CD4-positive, alpha-beta T cell treated with Interleukin-6 at 100 ng/mL for 8 hours (primary cell): ENCODE data around the gene SRCIN1.
"Not testable (repeated sequence)": the region's sequence is repeated elsewhere in the genome, so short reads cannot be mapped to it uniquely, and the experiment has no call there.

ENCODE experiments used
- DNase-seq: peaks from one replicate; pipeline ENCODE4 v3.0.0-alpha.2; 2020; ENCODE audit warnings: mixed read lengths, low spot score

Gene SRCIN1

GRCh38 chr17:38509772-38510420 is 95.9 kb downstream of the SRCIN1 start:
- DNase-seq = no peak

DNA sequence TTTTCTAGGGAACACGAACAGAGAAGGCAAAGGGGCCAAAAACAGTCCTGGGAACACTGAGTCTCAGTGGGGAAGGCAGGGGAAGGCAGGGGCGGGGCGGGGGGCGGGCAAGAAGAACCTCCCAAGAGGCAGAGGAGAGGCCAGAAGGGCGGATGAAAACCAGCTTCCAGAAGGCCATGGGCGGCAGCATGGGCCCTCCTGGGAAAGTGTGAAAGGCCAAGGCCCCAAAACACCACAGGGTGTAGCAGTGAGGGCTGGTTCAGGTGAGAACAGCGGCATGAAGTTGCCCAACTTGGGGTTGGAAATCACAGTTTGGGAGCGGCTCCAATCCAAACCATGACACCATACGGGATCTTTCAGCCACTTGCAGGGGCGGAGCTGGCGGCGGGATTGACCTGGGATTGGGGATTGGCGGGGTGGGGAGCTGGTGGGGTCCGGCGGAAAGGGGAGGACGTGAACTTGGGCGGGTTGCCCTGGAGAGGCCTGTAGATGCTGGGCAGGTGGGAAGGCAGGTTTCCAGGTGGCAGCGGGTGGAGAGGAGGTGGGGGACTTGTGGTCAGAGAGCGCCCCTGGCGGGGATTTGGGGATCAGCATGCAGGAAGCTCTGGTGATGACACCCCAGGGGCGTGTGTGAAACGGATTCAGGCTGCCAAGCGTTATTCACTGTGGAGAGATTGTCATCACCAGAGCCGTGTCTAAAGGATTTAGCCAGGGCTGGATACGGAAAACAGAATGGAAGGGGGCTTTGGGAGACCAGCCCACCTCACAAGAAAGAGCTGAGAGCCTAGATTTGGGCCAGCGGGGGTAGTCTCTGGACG is 96.6 kb downstream of the SRCIN1 start:
- peak; percentile 51 for DNase-seq

- no peak for DNase-seq
These were observed 97.2 kb downstream of the SRCIN1 start for GRCh38 chr17:38508570-38508950.

DNA sequence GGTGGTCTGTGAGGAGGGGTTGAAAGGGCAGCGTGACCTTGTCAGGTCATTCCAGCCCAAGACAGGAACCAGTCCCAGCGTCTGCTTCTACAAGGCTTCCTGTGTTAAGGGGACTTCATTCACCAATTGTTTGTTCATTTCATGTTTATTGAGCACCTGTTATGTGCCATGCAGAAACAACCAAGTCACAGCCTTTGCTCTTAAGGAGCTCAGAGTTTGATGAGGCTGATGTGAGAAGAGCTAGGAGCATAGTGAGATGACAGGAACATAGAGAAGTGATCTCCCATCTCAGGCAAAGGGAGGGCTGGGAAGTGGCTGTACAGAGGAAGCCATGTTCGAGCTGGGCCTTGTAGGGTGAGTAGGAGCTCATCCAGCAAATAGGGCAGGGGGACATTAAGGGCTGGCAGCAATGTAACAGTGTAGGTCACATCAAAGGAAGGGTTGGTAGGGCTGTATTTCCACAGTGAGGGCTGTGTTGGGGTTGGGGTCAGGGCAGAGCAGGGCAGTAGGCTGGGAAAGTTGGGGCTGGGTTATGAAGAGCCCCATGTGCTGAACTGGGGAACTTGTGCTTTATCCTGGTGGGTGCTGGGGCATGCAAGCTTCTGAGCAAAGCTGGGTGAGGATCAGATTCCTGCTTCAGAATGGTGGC is 97.7 kb downstream of the SRCIN1 start:
- no peak for DNase-seq

GRCh38 chr17:38507436-38507835 is 98.3 kb downstream of the SRCIN1 start:
- DNase-seq = no peak

- no peak for DNase-seq
These were observed 101.5 kb downstream of the SRCIN1 start for GRCh38 chr17:38504216-38504615.

GRCh38 chr17:38503286-38503913 is 102.4 kb downstream of the SRCIN1 start:
- not testable (repeated sequence) for DNase-seq

- not testable (repeated sequence) for DNase-seq
These were observed 104.0 kb downstream of the SRCIN1 start for GRCh38 chr17:38501718-38502117.

GRCh38 chr17:38499230-38499629 is 106.5 kb downstream of the SRCIN1 start:
- not testable (repeated sequence) for DNase-seq

DNA sequence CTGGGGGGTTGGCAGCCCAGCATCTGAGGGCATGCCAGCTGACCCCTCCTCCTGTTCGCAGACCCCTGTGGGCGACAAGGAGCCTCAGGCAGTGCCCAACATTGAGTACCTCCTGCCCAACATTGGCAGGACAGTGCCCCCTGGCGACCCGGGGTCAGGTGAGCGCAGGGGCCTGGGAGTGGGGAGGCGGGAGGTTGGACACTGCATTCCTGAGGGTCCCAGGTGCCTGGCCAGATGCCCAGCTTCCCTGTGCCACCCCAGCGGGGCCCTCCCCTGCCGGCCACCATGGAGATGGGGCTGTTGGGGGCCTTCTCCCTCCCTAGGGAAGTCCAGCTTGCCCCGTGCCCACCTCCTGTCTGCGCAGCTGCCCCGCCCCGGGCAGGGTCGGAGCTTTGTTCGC is 107.4 kb downstream of the SRCIN1 start:
- DNase-seq = no peak

DNA sequence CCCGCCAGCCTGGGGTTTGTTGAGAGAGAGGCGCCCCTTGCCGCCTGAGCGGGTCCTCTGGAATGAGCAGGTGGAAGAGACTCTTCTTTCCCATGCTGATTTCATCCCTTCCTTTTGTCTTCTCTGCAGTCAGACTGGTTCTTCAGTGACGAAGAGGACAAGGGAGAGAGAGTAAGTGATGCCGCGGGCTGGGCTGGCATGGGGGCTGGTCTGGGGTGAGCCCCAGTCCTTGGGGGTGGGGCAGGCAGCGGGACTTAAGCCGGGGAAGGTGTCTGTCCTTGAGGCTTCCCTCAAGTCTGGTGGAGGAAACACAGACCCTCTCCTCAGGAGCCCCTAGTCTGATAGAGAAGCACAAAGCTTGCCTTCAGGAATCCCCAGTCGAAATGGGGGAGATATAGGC is 108.1 kb downstream of the SRCIN1 start:
- not testable (repeated sequence) for DNase-seq

DNA sequence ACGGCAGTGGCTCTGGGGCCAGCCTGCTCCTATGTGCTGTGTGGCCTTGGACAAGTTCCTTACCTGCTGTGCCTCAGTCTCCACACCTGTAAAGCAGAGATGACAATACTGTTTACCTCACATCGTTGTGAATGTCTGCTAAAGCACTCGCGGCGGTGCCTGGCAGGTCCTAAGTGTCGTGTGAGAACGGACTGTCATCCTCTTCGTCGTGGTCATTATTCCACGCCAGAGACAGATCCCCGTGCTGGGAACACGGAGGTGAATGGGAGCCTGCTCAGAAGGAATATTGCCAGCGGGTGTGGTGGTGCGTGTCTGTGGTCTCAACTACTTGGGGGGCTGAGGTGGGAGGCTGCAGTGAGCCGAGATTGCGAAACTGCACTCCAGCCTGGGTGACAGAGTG is 111.6 kb downstream of the SRCIN1 start:
- DNase-seq = not testable (repeated sequence)

- peak; percentile 83 for DNase-seq
These were observed 113.4 kb downstream of the SRCIN1 start for GRCh38 chr17:38492067-38493040.

DNA sequence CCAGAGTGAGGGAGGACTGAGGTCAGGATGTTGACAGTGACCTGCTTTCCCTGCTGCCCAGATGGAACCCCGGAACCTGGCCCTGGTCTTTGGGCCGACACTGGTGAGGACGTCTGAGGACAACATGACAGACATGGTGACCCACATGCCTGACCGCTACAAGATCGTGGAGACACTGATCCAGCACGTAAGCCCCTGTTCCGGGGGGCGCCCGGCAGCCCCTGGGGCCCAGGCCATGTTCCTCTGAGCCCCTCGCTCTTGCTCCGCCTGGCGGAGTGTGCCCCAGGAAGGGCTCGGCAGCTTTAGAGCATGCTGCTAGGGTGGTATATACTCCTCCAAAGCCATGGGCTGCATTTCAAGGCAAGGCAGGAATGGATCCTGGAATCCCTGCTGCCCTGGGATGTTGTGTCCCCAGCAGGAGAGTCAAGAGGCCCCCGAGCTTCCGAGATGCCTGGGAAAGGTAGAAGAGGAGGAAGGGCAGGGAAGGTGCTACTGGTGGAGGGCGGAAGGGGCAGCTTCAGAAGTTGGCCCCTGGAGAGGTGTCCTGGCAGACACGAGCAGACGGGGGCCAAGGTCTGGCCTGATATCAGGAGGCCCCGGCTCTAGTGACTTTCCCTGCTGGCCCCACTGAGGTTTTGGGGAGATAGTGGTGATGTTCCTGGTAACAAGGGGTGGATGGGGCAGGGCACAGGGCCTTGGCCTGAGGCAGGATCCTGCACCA is 114.2 kb downstream of the SRCIN1 start:
- not testable (repeated sequence) for DNase-seq

DNA sequence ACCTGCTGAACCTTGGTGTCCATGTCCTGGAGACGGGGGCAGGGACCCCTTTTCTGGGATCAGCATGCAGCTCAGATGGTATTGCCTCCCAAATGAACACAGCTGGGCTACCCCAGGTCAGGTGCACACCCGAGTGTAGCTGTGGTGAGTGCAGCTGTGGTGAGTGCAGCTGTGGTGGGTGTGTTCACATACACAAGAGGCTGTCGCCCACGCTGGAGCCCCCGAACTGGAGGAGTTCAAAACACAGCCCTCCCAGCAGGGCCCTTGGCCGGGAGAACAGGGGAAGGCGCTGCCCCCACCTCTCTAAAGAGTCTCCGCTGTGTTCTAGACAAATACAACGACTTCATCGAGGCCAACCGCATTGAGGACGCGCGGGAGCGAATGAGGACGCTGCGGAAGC is 116.0 kb downstream of the SRCIN1 start:
- DNase-seq = not testable (repeated sequence)

DNA sequence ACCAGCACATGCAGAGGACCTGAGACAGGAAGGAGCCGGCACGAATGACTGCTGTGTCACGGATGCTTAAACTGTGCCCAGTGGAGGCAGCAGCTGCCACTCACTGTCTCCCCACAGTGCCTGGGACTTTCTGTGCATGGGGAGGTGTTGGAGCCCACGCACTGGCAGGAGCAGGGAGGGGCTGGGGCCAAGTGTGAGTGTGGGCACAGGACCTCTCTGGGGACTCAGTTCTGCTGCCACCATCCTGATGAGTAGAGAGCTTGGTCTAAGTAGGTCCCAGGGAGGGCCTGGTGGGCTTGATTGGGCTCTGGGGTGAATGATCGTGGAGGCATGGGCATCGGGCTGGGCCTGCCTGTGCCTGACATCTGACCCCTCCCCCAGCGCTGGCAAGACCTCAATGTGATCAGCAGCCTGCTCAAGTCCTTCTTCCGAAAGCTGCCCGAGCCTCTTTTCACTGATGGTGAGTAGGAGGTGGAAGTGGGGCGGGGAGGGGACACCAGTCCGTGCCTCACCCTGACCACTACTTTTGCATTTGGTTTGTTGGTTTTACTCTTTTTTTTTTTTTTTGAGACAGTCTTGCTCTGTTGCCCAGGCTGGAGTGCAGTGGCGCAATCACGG is 120.0 kb downstream of the SRCIN1 start:
- DNase-seq = peak; percentile 16

- no peak for DNase-seq
These were observed 120.6 kb downstream of the SRCIN1 start for GRCh38 chr17:38485146-38485468.

GRCh38 chr17:38484242-38485145 is 121.3 kb downstream of the SRCIN1 start:
- DNase-seq = peak; percentile 50

DNA sequence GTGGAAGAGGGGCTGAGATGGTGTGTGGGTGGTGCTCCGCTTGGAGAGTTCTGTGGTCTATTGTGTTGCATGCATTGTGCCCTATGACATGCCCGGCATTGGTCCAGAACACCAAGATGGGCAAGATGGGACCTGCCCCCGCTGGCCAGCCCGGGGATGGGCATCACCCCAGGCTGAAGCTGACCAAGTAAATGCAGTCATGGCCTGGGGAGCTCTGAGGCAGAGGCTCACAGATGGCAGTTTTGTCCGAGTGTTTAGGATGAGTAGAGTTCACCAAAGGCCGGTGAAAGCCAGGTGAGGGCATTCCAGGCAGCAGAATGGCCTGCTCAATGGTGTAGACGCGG is 123.1 kb downstream of the SRCIN1 start:
- not testable (repeated sequence) for DNase-seq
